ENCODE measurements around the gene SETSIP.
A peak's percentile ranks its signal among the peaks of the same experiment; 100 is the strongest.

Gene SETSIP, protein sequence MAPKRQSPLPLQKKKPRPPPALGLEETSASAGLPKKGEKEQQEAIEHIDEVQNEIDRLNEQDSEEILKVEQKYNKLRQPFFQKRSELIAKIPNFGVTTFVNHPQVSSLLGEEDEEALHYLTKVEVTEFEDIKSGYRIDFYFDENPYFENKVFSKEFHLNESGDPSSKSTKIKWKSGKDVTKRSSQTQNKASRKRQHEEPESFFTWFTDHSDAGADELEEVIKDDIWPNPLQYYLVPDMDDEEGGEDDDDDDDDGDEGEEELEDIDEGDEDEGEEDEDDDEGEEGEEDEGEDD

DNA sequence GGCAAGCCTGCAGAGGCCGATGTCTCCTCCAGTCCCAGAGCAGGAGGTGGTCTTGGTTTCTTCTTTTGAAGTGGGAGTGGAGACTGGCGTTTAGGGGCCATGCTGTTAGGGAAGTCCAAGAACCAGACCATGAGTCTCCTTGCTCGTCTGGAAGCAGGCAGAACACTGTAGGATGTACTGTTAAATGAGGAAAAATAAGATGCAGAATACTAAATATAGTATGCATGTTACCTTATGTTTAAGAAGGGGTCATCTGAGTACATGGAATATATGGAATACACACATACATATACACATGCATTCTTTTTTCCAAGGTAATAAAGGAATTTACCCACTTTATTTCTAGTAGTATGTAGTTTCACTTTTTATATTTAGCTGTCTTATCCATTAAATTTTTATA is at the start of gene SETSIP:
TSS of gene SETSIP (minus strand) at position 101 of the 400 bp plus-strand sequence. CDS start at position 101, 0 bp downstream.
- Histone ChIP-seq H3K4me3 (ENCODE audit: low read depth, low read length) (no peak within 1 kb of the TSS), H3K27me3 (ENCODE audit: insufficient read depth, low read length) (no peaks in the 10 kb centered on the region), H3K36me3 (ENCODE audit: insufficient read depth, low read length) (no peaks in the 10 kb centered on the region), H3K4me1 (ENCODE audit: control insufficient read depth, insufficient read depth, low read length, unreplicated experiment) (no peaks in the 10 kb centered on the region), H3K27ac (ENCODE audit: low read depth, low read length) (no peak within 1 kb of the TSS), H2AFZ (ENCODE audit: low read length, unreplicated experiment) (peak within 1 kb of the TSS; percentile 23), H3K79me2 (ENCODE audit: control insufficient read depth, insufficient read depth, low read length, unreplicated experiment) (no peaks in the 10 kb centered on the region)

DNA sequence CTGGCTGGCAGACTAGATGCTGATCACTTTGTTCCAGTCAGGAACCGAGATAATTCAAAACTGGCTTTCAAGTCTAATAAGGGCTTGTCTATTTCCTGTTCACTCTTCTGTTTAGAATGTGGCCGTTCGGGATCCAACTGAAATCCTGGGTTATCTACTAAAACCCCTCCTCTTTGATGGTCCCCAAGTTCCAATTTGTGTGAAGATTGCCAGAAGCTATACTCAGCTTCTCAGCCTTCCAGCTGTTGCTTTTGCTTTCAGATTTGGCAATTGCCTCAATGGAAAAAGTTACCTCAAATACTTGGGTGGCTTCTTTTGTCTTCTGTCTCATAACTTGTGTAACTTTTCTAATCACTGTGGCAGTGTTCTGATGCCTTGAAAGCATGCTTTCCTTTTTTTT is 48.7 kb upstream of the SETSIP start:
- no peak overlapping the region for H3K4me3 ChIP-seq (ENCODE audit: low read depth, low read length)
- no peaks in the 10 kb centered on the region for H3K79me2 ChIP-seq (ENCODE audit: control insufficient read depth, insufficient read depth, low read length, unreplicated experiment)
- H3K27me3 ChIP-seq (ENCODE audit: insufficient read depth, low read length), result no peaks in the 10 kb centered on the region
- H3K36me3 ChIP-seq (ENCODE audit: insufficient read depth, low read length), result no peaks in the 10 kb centered on the region
- H2AFZ ChIP-seq (ENCODE audit: low read length, unreplicated experiment), result no peak overlapping the region
- no peaks in the 10 kb centered on the region for H3K4me1 ChIP-seq (ENCODE audit: control insufficient read depth, insufficient read depth, low read length, unreplicated experiment)
- no peak overlapping the region for H3K27ac ChIP-seq (ENCODE audit: low read depth, low read length)

DNA sequence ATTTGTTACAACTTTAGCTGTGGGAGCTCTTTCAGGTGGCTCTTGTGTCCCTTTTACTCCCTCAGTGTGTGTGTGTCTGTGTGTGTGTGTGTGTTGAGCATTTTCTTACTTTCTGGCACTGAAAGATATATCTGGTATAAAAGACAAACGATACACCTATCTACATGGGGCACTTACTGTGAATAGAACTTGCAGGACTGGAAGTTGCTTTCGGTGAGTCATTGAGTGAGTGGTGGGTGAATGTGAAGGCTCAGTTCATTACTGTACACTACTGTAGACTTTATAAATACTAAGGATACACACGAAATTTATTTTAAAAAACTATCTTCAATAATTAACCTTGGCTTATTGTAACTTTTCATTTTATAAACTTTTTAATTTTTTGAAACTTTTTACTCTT is 43.6 kb upstream of the SETSIP start:
- Histone ChIP-seq H3K27me3 (ENCODE audit: insufficient read depth, low read length) (no peaks in the 10 kb centered on the region), H3K79me2 (ENCODE audit: control insufficient read depth, insufficient read depth, low read length, unreplicated experiment) (no peaks in the 10 kb centered on the region), H3K36me3 (ENCODE audit: insufficient read depth, low read length) (no peaks in the 10 kb centered on the region), H3K27ac (ENCODE audit: low read depth, low read length) (no peak overlapping the region), H3K4me3 (ENCODE audit: low read depth, low read length) (no peak overlapping the region), H2AFZ (ENCODE audit: low read length, unreplicated experiment) (no peak overlapping the region), H3K4me1 (ENCODE audit: control insufficient read depth, insufficient read depth, low read length, unreplicated experiment) (no peaks in the 10 kb centered on the region)

DNA sequence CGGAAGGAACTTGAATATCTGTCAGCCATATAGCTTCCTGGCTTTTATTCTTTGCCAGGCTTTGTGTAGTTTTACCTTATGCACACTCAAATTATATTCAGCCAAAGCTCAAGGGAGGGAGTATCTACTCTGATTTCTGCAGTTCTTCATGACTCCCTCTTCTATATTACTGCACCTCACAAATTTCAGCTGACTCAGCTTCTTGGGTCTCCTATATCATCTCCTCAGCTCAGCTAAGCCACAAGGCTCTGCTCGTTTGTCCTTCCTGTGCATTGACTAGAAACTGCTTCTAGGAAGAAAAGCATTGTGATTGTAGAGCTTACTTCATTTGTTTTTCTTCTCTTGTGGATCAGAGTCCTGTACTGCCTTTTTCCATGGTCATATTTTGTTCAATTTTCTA is 42.3 kb upstream of the SETSIP start:
- Histone ChIP-seq H3K79me2 (ENCODE audit: control insufficient read depth, insufficient read depth, low read length, unreplicated experiment) (no peaks in the 10 kb centered on the region), H2AFZ (ENCODE audit: low read length, unreplicated experiment) (no peak overlapping the region), H3K4me1 (ENCODE audit: control insufficient read depth, insufficient read depth, low read length, unreplicated experiment) (no peaks in the 10 kb centered on the region), H3K36me3 (ENCODE audit: insufficient read depth, low read length) (no peaks in the 10 kb centered on the region), H3K27me3 (ENCODE audit: insufficient read depth, low read length) (no peaks in the 10 kb centered on the region), H3K27ac (ENCODE audit: low read depth, low read length) (no peak overlapping the region), H3K4me3 (ENCODE audit: low read depth, low read length) (no peak overlapping the region)

DNA sequence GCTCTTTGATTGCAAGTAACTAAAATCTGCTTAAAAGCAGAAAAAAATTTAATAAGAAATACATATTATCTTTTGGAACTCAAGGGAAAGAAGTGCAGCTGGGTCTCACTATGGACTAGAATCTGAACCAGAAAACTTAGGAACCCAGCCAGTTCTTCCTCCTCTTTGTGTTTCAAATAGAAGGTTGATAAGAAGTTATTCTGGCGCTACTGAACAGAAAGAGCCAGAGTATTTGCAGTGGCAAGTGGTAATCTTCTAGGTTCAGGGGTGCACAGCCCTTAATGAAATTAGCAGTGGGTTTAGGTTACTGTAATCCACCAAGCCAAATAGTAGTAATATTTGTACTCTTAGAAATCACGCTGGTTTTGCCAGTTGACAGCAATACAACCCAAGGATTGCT is 33.4 kb upstream of the SETSIP start:
- Histone ChIP-seq H3K4me3 (ENCODE audit: low read depth, low read length) (no peak overlapping the region), H3K36me3 (ENCODE audit: insufficient read depth, low read length) (no peaks in the 10 kb centered on the region), H3K79me2 (ENCODE audit: control insufficient read depth, insufficient read depth, low read length, unreplicated experiment) (no peaks in the 10 kb centered on the region), H3K4me1 (ENCODE audit: control insufficient read depth, insufficient read depth, low read length, unreplicated experiment) (no peaks in the 10 kb centered on the region), H2AFZ (ENCODE audit: low read length, unreplicated experiment) (no peak overlapping the region), H3K27ac (ENCODE audit: low read depth, low read length) (no peak overlapping the region), H3K27me3 (ENCODE audit: insufficient read depth, low read length) (no peaks in the 10 kb centered on the region)

DNA sequence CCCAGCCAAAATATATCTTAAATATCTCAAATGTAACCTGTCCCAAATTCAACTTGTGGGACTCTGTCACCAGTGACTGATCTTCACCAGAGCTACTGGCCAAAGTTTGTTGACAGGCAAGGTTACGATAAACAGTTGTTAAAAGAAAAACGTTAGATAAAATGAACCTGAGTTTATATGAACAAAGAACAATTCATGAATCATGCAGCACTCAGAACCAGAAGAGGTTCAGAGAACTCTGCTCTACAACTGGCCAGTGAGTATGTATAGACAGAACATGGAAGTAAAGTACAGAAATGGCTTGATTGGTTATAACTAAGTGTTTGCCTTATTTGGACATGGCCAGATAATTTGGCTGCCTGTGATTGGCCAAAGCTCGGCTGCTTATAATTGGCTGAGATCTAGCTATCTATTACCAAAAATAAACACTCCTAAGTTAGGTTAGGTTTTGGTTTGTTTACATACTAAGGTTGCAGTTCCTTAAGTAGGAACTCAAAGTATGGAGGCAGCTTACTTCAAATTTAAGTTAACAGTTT is 30.4 kb upstream of the SETSIP start:
- Histone ChIP-seq H2AFZ (ENCODE audit: low read length, unreplicated experiment) (no peak overlapping the region), H3K27me3 (ENCODE audit: insufficient read depth, low read length) (no peaks in the 10 kb centered on the region), H3K36me3 (ENCODE audit: insufficient read depth, low read length) (peaks cover 3% of the 10 kb centered on the region; the same call in 1 of the 2 replicates)

DNA sequence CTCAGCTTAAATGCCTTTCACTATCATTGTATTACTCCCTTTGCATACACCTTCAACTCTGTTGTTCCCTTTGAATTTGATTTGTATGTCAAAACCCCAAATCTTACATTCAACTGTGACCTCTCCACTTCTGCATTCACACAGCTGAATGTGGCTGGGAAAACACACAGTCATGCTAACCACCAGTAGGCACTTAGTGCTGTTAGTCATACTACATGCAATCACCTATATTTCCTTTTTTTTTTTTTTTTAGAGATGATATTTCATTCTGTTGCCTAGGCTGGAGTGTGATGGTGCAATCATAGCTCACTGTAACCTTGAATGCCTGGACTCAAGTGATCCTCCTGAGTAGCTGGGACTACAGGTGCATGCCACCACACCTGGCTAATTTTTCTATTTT is 21.1 kb upstream of the SETSIP start:
- H2AFZ ChIP-seq (ENCODE audit: low read length, unreplicated experiment), result no peak overlapping the region
- no peaks in the 10 kb centered on the region for H3K27me3 ChIP-seq (ENCODE audit: insufficient read depth, low read length)
- H3K79me2 ChIP-seq (ENCODE audit: control insufficient read depth, insufficient read depth, low read length, unreplicated experiment), result no peaks in the 10 kb centered on the region
- no peak overlapping the region for H3K4me3 ChIP-seq (ENCODE audit: low read depth, low read length)
- no peak overlapping the region for H3K27ac ChIP-seq (ENCODE audit: low read depth, low read length)
- H3K36me3 ChIP-seq (ENCODE audit: insufficient read depth, low read length), result no peaks in the 10 kb centered on the region
- no peaks in the 10 kb centered on the region for H3K4me1 ChIP-seq (ENCODE audit: control insufficient read depth, insufficient read depth, low read length, unreplicated experiment)

More for the DNA sequence above, 30.4 kb upstream of the SETSIP start:
- H3K27ac ChIP-seq (ENCODE audit: low read depth, low read length), result no peak overlapping the region
- H3K4me3 ChIP-seq (ENCODE audit: low read depth, low read length), result no peak overlapping the region
- H3K4me1 ChIP-seq (ENCODE audit: control insufficient read depth, insufficient read depth, low read length, unreplicated experiment), result no peaks in the 10 kb centered on the region
- H3K79me2 ChIP-seq (ENCODE audit: control insufficient read depth, insufficient read depth, low read length, unreplicated experiment), result no peaks in the 10 kb centered on the region

DNA sequence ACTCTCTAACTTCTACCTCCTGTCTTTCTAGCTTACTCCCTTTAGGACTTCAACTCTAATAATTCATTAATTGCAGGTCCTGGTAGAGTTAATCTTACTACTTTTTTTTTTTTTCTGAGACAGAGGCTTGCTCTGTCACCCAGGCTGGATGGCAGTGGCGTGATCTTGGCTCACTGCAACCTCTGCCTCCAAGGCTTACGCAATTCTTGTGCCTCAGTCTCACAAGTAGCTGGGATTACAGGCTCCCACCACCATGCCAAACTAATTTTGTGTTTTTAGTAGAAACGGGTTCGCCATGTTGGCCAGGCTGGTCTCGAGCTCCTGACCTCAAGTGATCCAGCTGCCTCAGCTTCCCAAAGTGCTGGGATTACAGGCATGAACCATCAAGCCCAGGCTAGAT is 20.7 kb upstream of the SETSIP start:
- Histone ChIP-seq H3K4me1 (ENCODE audit: control insufficient read depth, insufficient read depth, low read length, unreplicated experiment) (no peaks in the 10 kb centered on the region), H3K27ac (ENCODE audit: low read depth, low read length) (no peak overlapping the region), H3K36me3 (ENCODE audit: insufficient read depth, low read length) (no peaks in the 10 kb centered on the region), H3K27me3 (ENCODE audit: insufficient read depth, low read length) (no peaks in the 10 kb centered on the region), H3K79me2 (ENCODE audit: control insufficient read depth, insufficient read depth, low read length, unreplicated experiment) (no peaks in the 10 kb centered on the region), H2AFZ (ENCODE audit: low read length, unreplicated experiment) (no peak overlapping the region), H3K4me3 (ENCODE audit: low read depth, low read length) (no peak overlapping the region)

DNA sequence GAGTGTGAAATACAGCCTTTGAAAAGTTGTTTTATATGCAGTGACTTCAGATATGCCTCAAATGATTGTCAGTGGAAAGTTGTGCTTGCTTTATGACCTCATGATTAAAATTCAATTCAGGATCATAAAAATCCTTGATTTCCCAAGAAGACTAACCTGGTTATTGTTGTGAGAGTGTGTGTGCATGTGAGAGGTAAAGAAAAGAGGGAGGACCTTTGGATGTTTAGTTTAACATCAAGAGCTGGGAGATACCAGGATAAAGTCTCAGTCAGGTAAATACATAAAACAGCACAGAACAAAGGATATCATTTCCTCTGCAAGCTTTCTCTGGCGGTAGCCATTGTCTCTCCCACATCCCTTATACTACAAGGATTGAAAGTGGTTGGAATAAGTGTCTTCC is 19.4 kb upstream of the SETSIP start:
- H2AFZ ChIP-seq (ENCODE audit: low read length, unreplicated experiment), result no peak overlapping the region
- no peaks in the 10 kb centered on the region for H3K79me2 ChIP-seq (ENCODE audit: control insufficient read depth, insufficient read depth, low read length, unreplicated experiment)
- no peak overlapping the region for H3K4me3 ChIP-seq (ENCODE audit: low read depth, low read length)
- H3K36me3 ChIP-seq (ENCODE audit: insufficient read depth, low read length), result no peaks in the 10 kb centered on the region
- no peak overlapping the region for H3K27ac ChIP-seq (ENCODE audit: low read depth, low read length)
- H3K27me3 ChIP-seq (ENCODE audit: insufficient read depth, low read length), result no peaks in the 10 kb centered on the region
- no peaks in the 10 kb centered on the region for H3K4me1 ChIP-seq (ENCODE audit: control insufficient read depth, insufficient read depth, low read length, unreplicated experiment)

DNA sequence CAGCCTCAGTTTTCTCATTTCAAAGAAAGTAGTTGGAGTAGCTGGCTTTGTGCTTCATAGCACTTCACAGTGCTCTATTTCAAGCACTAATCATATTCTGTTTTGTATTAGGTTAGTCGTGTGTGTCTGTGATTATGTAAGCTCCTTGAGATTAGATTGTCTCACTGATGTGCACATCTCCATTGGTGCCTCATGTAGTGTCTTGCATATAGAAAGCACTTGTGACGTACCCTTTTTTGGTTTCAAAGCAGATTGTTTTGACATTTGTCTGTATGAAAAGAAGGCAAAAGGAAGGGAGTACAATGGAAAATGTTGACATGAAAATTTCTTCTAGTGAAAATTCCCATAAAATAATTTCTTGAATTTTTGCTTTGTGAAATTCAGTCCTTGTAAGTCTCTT is 18.9 kb upstream of the SETSIP start:
- H3K27me3 ChIP-seq (ENCODE audit: insufficient read depth, low read length), result no peaks in the 10 kb centered on the region

DNA sequence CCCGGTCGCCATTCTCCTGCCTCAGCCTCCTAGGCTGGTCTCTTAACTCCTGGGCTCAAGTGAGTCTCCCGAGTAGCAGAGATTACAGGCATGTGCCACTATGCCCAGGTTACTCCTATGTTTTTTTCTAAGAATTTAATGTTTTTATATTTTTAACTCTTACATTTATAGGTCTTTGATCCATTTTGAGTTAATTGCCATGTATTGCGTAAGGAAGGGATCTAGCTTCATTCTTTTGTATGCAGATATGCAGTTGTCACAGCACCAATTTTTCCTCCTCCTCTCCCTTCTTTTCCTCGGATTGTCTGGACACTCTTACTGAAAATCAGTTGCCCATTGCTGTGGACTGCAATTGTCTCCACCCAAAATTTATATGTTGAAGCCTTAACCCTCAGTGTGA is 16.4 kb upstream of the SETSIP start:
- no peak overlapping the region for H3K27ac ChIP-seq (ENCODE audit: low read depth, low read length)
- H3K36me3 ChIP-seq (ENCODE audit: insufficient read depth, low read length), result no peaks in the 10 kb centered on the region
- H2AFZ ChIP-seq (ENCODE audit: low read length, unreplicated experiment), result no peak overlapping the region
- no peaks in the 10 kb centered on the region for H3K79me2 ChIP-seq (ENCODE audit: control insufficient read depth, insufficient read depth, low read length, unreplicated experiment)
- no peak overlapping the region for H3K4me3 ChIP-seq (ENCODE audit: low read depth, low read length)
- peaks cover 4% of the 10 kb centered on the region for H3K4me1 ChIP-seq (ENCODE audit: control insufficient read depth, insufficient read depth, low read length, unreplicated experiment)
- H3K27me3 ChIP-seq (ENCODE audit: insufficient read depth, low read length), result no peaks in the 10 kb centered on the region

More for the DNA sequence above, 18.9 kb upstream of the SETSIP start:
- no peaks in the 10 kb centered on the region for H3K36me3 ChIP-seq (ENCODE audit: insufficient read depth, low read length)
- H3K27ac ChIP-seq (ENCODE audit: low read depth, low read length), result no peak overlapping the region
- H2AFZ ChIP-seq (ENCODE audit: low read length, unreplicated experiment), result no peak overlapping the region
- no peaks in the 10 kb centered on the region for H3K4me1 ChIP-seq (ENCODE audit: control insufficient read depth, insufficient read depth, low read length, unreplicated experiment)
- no peak overlapping the region for H3K4me3 ChIP-seq (ENCODE audit: low read depth, low read length)
- H3K79me2 ChIP-seq (ENCODE audit: control insufficient read depth, insufficient read depth, low read length, unreplicated experiment), result no peaks in the 10 kb centered on the region
